ENCODE results near the gene FKBP8.

- TF ChIP-seq GLIS3 (CRISPR knock-in tag; IDR thresholded peaks at IDR 0.05) (no peak), ISL1 (CRISPR knock-in tag; IDR thresholded peaks at IDR 0.05) (no peak), RARB (CRISPR knock-in tag; IDR thresholded peaks at IDR 0.05) (no peak), CSDC2 (CRISPR knock-in tag; IDR thresholded peaks at IDR 0.05) (no peak), ARNTL (CRISPR knock-in tag; IDR thresholded peaks at IDR 0.05; ENCODE audit: borderline replicate concordance, low read depth) (no peak), CREB5 (CRISPR knock-in tag; IDR thresholded peaks at IDR 0.05; ENCODE audit: low read depth) (no peak), ZFP3 (CRISPR knock-in tag; IDR thresholded peaks at IDR 0.05) (no peak), PATZ1 (CRISPR knock-in tag; IDR thresholded peaks at IDR 0.05; ENCODE audit: borderline replicate concordance) (no peak), TSHZ2 (CRISPR knock-in tag; IDR thresholded peaks at IDR 0.05) (no peak), TCF4 (CRISPR knock-in tag; IDR thresholded peaks at IDR 0.05; ENCODE audit: borderline replicate concordance) (no peak), ZNF70 (CRISPR knock-in tag; IDR thresholded peaks at IDR 0.05) (no peak), ZFP30 (CRISPR knock-in tag; IDR thresholded peaks at IDR 0.05) (no peak), ZNF8 (CRISPR knock-in tag; IDR thresholded peaks at IDR 0.05) (no peak)
Measured at GRCh38 chr19:18574691-18575291, 31.4 kb upstream of the FKBP8 start.
